Neural cell (in vitro differentiated cells): Measurements from ENCODE around the gene DARS1.

ENCODE experiments used
- CTCF ChIP-seq: fragments of 450-650 bp; IDR thresholded peaks from 2 replicates; pipeline ENCODE4 v1.5.1; 2014; ENCODE audit warnings: antibody characterized with exemption, mild to moderate bottlenecking, moderate library complexity; ENCODE audit not compliant: poor library complexity, severe bottlenecking
- POLR2AphosphoS5 ChIP-seq: IDR thresholded peaks from 2 replicates; pipeline ENCODE4 v1.6.1; 2012
- RAD21 ChIP-seq: fragments of 450-650 bp; conservative IDR thresholded peaks from 2 replicates; pipeline ENCODE4 v1.6.1; 2014; ENCODE audit warnings: antibody characterized with exemption, mild to moderate bottlenecking, moderate library complexity
- TAF1 ChIP-seq: IDR thresholded peaks from 2 replicates; pipeline ENCODE4 v1.6.1; 2012; ENCODE audit warnings: low read depth

- TF ChIP-seq CTCF, result no peak
- TF ChIP-seq POLR2AphosphoS5, result no peak
- no peak for TF ChIP-seq TAF1
- no peak for TF ChIP-seq RAD21
These were observed 21.2 kb upstream of the DARS1 start for GRCh38 chr2:136006658-136007057.
